Thoracic aorta (tissue), 2 donors: ENCODE measurements around the gene TMEFF1. TPM values are rescaled to one million over a fixed set of nuclear protein-coding genes. Genes with fewer than 3 reads are reported as not detected.

Experiments
- ATAC-seq: fragments of 150-250 bp; one replicate; pipeline ENCODE4 v1.8.0; 2017; ENCODE audit warnings: low read depth; ENCODE audit not compliant: insufficient number of reproducible peaks, low FRiP score
- DNase-seq: peaks from one replicate; pipeline ENCODE4 v3.0.0-alpha.2; 2020; ENCODE audit warnings: low spot score
- H3K27ac ChIP-seq, 2 donors: fragments of 200-600 bp; sonication (generic); 1 replicate in 1 of 2; 2 replicates in 1 of 2; pipeline ENCODE4 v1.5.1; 2016; ENCODE audit warnings: mild to moderate bottlenecking in 2 of 2, moderate library complexity in 2 of 2
- H3K27me3 ChIP-seq: fragments of 200-600 bp; sonication (generic); replicated peaks from 2 replicates; pipeline ENCODE4 v1.6.0; 2016; ENCODE audit warnings: mild to moderate bottlenecking; ENCODE audit not compliant: insufficient read depth
- H3K36me3 ChIP-seq: fragments of 200-600 bp; sonication (generic); one replicate; pipeline ENCODE4 v1.5.1; 2016
- H3K4me1 ChIP-seq, 2 donors: fragments of 200-600 bp; sonication (generic); 1 replicate in 1 of 2; 2 replicates in 1 of 2; pipeline versions ENCODE4 v1.5.1 to v1.6.0; 2016; ENCODE audit warnings: low read depth in 2 of 2, mild to moderate bottlenecking in 1 of 2; ENCODE audit not compliant: control insufficient read depth in 1 of 2
- H3K4me3 ChIP-seq: fragments of 200-600 bp; sonication (generic); 2 replicates; pipeline ENCODE4 v1.5.1; 2016; ENCODE audit warnings: mild to moderate bottlenecking
- H3K9me3 ChIP-seq: fragments of 200-600 bp; sonication (generic); 2 replicates; pipeline ENCODE4 v1.5.1; 2016
- CTCF ChIP-seq: fragments of 200-600 bp; sonication (generic); IDR thresholded peaks from one replicate; pipeline ENCODE4 v1.5.1; 2019; ENCODE audit warnings: antibody characterized with exemption
- total RNA-seq, 2 donors: library from RNA; depleted of rRNA; stranded (reverse); fragments of >200 nt; gene quantifications; one replicate each; pipeline versions ENCODE4 v1.1.0 to v1.2.3, GENCODE V29; 2016

TMEFF1 gene
- total RNA-seq, result not detected

- peak within 1 kb of the TSS; percentile 71 for H3K4me3 ChIP-seq
- peaks cover 5 to 9% of the 10 kb centered on the region in 2 donors for H3K4me1 ChIP-seq
- no peak for ATAC-seq
- no peak for DNase-seq
- H3K9me3 ChIP-seq, result no peaks in the 10 kb centered on the region
- TF ChIP-seq CTCF, result no peak
- H3K36me3 ChIP-seq, result no peaks in the 10 kb centered on the region
- no peak within 1 kb of the TSS for H3K27ac ChIP-seq
- no peaks in the 10 kb centered on the region for H3K27me3 ChIP-seq
These were observed at the start of gene TMEFF1 for GRCh38 chr9:100472788-100473275. Gene TMEFF1 (plus strand): TSS chr9:100473149. CDS start chr9:100473545, 396 bp downstream.

DNA sequence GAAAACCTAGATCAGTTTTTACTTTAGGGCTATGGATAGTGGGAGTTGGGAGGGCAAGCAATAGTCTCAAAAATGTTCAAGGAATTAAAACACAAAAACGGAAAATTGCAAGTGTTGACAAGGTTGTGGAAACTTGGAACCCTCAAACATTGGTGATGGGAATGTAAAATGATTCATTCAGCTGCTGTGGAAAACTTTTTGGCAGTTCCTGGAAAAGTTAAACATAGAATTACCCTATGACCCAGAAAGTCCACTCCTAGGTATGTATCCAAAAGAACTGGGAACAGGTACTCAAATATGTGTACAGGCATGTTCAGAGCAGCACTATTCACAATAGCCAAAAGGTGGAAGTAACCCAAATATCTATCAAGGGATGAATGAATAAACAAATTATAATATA, 47.2 kb upstream of the TMEFF1 start:
- DNase-seq, result no peak
- Histone ChIP-seq H3K27me3 (no peaks in the 10 kb centered on the region), H3K4me1 (peaks cover 17 to 36% of the 10 kb centered on the region in 2 donors), H3K36me3 (no peaks in the 10 kb centered on the region), H3K9me3 (no peaks in the 10 kb centered on the region), H3K4me3 (peak overlapping the region; percentile 73), H3K27ac (peak overlapping the region; percentile 80 to 91)
- no peak for ATAC-seq
- TF ChIP-seq CTCF, result no peak

DNA sequence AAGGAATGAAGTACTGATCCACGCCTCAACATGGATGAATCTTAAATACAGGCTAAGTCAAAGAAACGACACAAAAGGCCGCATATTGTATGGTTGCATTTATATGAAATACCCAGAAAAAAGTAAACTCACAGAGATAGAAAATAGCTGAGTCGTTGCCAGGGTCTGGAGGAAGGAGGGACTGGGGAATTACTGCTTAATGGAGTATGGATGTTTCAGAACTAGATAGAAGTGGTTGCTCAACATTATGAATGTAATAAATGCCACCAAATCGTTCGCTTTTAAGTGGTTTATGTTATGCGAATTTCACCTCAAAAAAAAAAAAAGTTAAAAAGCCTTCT, 46.8 kb upstream of the TMEFF1 start:
- Histone ChIP-seq H3K4me3 (peak overlapping the region; percentile 73), H3K27ac (peak overlapping the region; percentile 80 to 91), H3K36me3 (no peaks in the 10 kb centered on the region), H3K9me3 (no peaks in the 10 kb centered on the region), H3K4me1 (peaks cover 17 to 36% of the 10 kb centered on the region in 2 donors), H3K27me3 (no peaks in the 10 kb centered on the region)
- ATAC-seq (no peak), DNase-seq (no peak)
- TF ChIP-seq CTCF, result no peak

DNA sequence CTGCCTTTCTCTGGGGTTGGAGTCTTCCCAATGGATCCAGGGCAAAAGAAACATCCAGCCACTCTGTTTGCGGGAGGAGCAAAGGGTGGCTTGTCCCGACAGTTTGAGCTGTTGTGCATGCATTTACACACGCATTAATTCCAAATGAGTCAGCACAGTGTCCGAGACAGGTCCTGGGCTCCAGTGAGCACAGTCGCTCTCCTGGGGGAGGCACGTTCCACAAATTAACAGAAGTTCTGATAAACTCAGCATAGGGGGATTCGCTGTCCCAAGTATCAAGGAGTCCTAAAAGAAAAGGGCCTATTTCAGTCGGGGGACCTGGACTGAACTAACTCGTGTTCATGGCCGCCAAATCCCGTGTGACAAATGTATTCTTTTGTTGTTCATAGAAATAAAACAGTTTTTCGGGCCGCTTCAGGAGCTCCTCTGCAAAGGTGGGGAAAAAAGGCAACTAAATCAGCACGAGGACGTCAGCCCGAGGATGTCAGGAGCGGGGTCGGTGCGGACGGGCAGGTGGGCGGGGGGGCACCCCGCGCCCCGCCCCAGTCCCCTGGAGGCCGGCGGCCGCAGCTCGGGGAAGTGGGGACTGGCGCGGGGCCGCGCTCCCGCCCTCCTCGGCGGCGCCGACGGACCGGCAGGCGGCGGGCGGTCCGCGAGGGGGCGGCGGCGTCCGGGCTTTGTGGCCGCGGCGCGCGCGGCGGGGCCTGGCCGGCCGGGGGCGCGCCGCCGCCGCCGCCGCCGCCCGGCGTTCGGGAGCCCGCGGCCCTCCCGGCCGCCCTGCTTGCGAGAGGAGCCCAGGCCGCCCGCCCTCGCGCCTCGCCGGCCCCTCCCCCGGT, 46.2 kb upstream of the TMEFF1 start, which contains the start of gene MSANTD3:
Gene MSANTD3 (plus strand): TSS at position 614 of the 836 bp plus-strand sequence. CDS start 14,796 bp downstream, outside the sequence.
- H3K36me3 ChIP-seq, result no peaks in the 10 kb centered on the region
- DNase-seq, result no peak
- peak within 1 kb of the TSS; percentile 80 to 91 for H3K27ac ChIP-seq
- no peaks in the 10 kb centered on the region for H3K9me3 ChIP-seq
- H3K27me3 ChIP-seq, result no peaks in the 10 kb centered on the region
- H3K4me1 ChIP-seq, result peaks cover 17 to 36% of the 10 kb centered on the region in 2 donors
- ATAC-seq, result peak; percentile 38
- peak within 1 kb of the TSS; percentile 88 for H3K4me3 ChIP-seq
- no peak for TF ChIP-seq CTCF

DNA sequence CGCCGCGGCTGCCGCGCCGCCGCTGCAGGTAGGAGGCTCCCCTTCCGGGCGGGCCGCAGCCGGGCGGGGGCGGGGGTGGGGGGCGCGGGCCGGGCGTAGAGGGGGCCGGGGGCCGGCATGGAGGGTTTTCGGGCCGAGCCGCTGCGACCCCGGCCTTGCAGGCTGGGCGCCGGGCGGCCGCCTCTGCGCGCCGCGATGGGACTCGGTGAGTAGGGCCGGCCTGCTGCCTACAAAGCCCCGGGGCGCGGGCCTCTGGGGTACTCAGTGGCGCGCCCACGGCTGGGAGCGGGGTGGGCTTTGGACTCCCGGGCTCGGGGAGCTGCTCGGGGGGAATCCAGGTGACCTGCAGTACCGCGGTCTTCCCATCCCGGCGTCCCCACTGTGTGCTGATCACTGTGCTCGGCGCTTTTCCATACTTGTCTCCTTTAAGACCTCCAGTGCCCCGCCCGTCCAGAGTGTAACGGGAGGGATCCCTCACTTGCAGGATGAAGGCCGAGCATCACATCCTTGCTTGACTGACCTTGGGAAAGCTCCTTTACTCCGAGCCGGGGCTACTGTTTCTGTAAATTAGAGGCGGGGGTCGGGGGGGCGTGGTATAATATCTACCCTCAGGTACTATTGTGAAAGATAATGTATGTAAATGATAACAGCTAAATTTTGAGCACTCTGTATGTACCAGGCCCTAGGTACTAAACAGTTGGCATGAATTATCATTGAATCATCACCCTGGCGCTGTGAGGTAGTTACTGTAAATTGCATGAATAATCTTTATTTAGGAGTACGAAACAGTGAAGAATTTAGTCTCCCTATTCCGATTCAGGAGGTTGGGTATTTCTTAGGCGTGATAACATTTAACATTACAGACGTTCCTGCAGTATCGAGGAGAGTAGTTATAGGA, 45.3 kb upstream of the TMEFF1 start:
- H3K27me3 ChIP-seq, result no peaks in the 10 kb centered on the region
- peaks cover 17 to 36% of the 10 kb centered on the region in 2 donors for H3K4me1 ChIP-seq
- TF ChIP-seq CTCF, result no peak
- H3K27ac ChIP-seq, result peak overlapping the region; percentile 58 to 87
- H3K9me3 ChIP-seq, result no peaks in the 10 kb centered on the region
- ATAC-seq (no peak), DNase-seq (peak; percentile 12)
- no peaks in the 10 kb centered on the region for H3K36me3 ChIP-seq
- H3K4me3 ChIP-seq, result peak overlapping the region; percentile 88
